Osteocyte (in vitro differentiated cells): ENCODE data around the gene FAM200B. TPM values are rescaled to one million over a fixed set of nuclear protein-coding genes. Genes with fewer than 3 reads are reported as not detected.
"Not testable (repeated sequence)": the region's sequence is repeated elsewhere in the genome, so short reads cannot be mapped to it uniquely, and the experiment has no call there.

ENCODE experiments used
- DNase-seq: peaks from one replicate; pipeline ENCODE4 v3.0.0; 2021; ENCODE audit warnings: mixed read lengths; ENCODE audit not compliant: unreplicated experiment; ENCODE audit errors: extremely low spot score
- H3K27ac Mint-ChIP-seq: one replicate; pipeline ENCODE4 v1.8.0; 2021; ENCODE audit warnings: mild to moderate bottlenecking, mixed read lengths; ENCODE audit not compliant: unreplicated experiment
- H3K27me3 Mint-ChIP-seq: one replicate; pipeline ENCODE4 v1.8.0; 2021; ENCODE audit warnings: mixed read lengths; ENCODE audit not compliant: unreplicated experiment
- H3K36me3 Mint-ChIP-seq: one replicate; pipeline ENCODE4 v1.8.0; 2021; ENCODE audit warnings: mixed read lengths; ENCODE audit not compliant: unreplicated experiment
- H3K4me1 Mint-ChIP-seq: one replicate; pipeline ENCODE4 v1.8.0; 2021; ENCODE audit warnings: mixed read lengths; ENCODE audit not compliant: unreplicated experiment
- H3K4me3 Mint-ChIP-seq: one replicate; pipeline ENCODE4 v1.8.0; 2021; ENCODE audit warnings: mild to moderate bottlenecking, moderate library complexity, mixed read lengths; ENCODE audit not compliant: unreplicated experiment
- H3K9me3 Mint-ChIP-seq: one replicate; pipeline ENCODE4 v1.8.0; 2021; ENCODE audit warnings: mixed read lengths; ENCODE audit not compliant: unreplicated experiment
- total RNA-seq: library from RNA; stranded (reverse); gene quantifications from 2 replicates; pipeline ENCODE4 v1.2.1, GENCODE V29; 2021
- TF ChIP-seq, protein P1 (sequence below): fragments of 200-600 bp; sonication (generic); IDR thresholded peaks from 2 replicates; pipeline ENCODE4 v1.5.0; 2021; ENCODE audit warnings: antibody characterized with exemption, mild to moderate bottlenecking, moderate library complexity

The FAM200B gene
- total RNA-seq, 1 donor from 2014 or later, result 45.0 TPM

GRCh38 chr4:15725608-15726007 is 44.0 kb downstream of the FAM200B start:
- H3K4me3 Mint-ChIP-seq, result no peak overlapping the region
- H3K9me3 Mint-ChIP-seq, result no peaks in the 10 kb centered on the region
- DNase-seq, result no peak
- no peak overlapping the region for H3K27ac Mint-ChIP-seq
- no peaks in the 10 kb centered on the region for H3K27me3 Mint-ChIP-seq
- H3K4me1 Mint-ChIP-seq, result peaks cover 9% of the 10 kb centered on the region
- TF ChIP-seq, protein P1, sequence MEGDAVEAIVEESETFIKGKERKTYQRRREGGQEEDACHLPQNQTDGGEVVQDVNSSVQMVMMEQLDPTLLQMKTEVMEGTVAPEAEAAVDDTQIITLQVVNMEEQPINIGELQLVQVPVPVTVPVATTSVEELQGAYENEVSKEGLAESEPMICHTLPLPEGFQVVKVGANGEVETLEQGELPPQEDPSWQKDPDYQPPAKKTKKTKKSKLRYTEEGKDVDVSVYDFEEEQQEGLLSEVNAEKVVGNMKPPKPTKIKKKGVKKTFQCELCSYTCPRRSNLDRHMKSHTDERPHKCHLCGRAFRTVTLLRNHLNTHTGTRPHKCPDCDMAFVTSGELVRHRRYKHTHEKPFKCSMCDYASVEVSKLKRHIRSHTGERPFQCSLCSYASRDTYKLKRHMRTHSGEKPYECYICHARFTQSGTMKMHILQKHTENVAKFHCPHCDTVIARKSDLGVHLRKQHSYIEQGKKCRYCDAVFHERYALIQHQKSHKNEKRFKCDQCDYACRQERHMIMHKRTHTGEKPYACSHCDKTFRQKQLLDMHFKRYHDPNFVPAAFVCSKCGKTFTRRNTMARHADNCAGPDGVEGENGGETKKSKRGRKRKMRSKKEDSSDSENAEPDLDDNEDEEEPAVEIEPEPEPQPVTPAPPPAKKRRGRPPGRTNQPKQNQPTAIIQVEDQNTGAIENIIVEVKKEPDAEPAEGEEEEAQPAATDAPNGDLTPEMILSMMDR, result no peak
- no peaks in the 10 kb centered on the region for H3K36me3 Mint-ChIP-seq

DNA sequence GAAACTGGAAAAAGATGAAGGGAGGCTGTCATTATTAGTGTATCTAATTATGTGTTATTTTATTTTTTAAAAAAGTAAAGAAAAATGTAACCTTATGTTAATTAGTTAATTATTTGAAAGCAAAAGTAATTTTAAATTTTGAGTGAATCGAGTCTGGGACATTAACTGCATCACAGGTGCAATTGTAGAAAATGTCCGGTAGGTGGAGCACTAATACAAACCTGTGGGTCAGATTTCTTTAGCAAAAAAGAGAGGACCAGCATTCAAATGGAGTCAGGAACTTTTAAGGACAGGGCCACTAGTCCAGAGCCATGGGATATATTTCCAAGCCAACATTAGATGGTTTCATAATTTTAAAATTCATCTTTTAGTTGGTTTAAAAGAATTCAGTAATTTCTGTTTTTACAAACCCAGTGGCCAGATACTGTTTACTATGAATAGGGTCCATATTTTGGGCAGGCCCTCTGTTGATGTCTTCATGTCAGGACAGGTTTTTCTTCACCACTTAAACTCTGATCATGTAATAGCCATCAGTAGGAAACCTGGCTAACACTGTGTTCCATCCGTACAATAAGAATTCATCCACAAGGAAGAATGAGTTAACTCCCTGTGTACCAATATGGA is 48.4 kb downstream of the FAM200B start:
- no peaks in the 10 kb centered on the region for H3K27me3 Mint-ChIP-seq
- no peak for DNase-seq
- H3K4me3 Mint-ChIP-seq, result no peak overlapping the region
- H3K4me1 Mint-ChIP-seq, result no peaks in the 10 kb centered on the region
- no peaks in the 10 kb centered on the region for H3K9me3 Mint-ChIP-seq
- H3K36me3 Mint-ChIP-seq, result no peaks in the 10 kb centered on the region
- H3K27ac Mint-ChIP-seq, result no peak overlapping the region
- TF ChIP-seq, protein P1, result peak; percentile 87

DNA sequence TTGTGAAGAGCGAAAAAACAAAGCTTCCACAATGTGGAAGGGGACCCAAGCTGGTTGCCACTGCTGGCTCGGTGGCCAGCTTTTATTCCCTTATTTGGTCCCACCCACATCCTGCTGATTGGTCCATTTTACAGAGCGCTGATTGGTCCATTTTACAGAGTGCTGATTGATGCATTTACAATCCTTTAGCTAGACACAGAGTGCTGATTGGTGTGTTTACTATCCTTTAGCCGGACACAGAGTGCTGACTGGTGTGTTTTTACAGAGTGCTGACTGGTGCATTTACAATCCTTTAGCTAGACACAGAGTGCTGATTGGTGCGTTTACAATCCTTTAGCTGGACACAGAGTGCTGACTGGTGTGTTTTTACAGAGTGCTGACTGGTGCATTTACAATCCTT is 51.4 kb downstream of the FAM200B start:
- not testable (repeated sequence) for H3K36me3 Mint-ChIP-seq, H3K4me1 Mint-ChIP-seq, H3K4me3 Mint-ChIP-seq, DNase-seq, H3K9me3 Mint-ChIP-seq, H3K27ac Mint-ChIP-seq, H3K27me3 Mint-ChIP-seq

DNA sequence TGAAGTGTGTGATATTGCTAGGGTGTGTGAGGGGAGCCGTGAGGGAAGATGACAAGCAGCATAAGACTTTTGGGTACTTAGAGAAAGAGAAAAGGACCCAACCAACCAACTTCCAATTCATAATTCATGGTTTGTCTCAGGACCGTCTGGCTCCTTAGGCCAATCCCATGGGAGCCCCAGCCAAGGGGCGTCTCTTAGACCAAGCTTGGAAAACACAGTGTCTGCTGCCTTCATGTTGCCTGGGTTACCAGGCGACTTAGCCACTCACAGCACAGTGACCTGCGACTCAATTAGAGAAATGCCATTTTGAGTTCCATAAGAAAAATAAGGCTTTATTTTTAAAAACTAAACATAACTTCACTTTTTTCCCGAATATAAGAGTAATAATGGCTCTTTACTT is 53.9 kb downstream of the FAM200B start:
- TF ChIP-seq, protein P1, result no peak
- DNase-seq, result no peak
- H3K9me3 Mint-ChIP-seq, result no peaks in the 10 kb centered on the region
- no peak overlapping the region for H3K27ac Mint-ChIP-seq
- no peaks in the 10 kb centered on the region for H3K36me3 Mint-ChIP-seq
- H3K4me1 Mint-ChIP-seq, result no peaks in the 10 kb centered on the region
- no peak overlapping the region for H3K4me3 Mint-ChIP-seq
- H3K27me3 Mint-ChIP-seq, result no peaks in the 10 kb centered on the region

DNA sequence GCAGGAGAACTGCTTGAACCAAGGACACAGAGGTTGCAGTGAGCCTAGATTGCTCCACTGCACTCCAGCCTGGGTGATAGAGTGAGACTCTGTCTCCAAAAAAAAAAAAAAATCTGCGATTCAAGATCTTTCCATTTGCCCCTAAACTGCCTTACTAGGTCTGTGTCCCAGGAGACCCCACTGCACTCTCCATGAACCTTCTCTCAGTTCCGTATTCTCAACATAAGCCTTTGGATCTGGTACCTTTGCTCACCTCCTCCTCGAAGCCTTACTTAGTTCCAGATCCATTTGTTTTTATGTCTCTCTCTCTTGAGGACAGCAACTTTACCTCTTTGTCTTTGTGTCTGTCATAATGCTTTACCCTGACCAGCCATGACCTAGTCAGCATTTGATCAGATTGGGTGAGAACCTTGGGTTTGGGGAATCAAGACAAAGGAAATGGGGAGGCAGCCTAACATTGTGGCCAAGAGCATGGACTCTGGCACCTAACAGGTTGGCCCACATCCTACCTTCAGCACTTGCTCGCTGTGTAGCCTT is 55.0 kb downstream of the FAM200B start:
- no peaks in the 10 kb centered on the region for H3K27me3 Mint-ChIP-seq
- H3K4me1 Mint-ChIP-seq, result no peaks in the 10 kb centered on the region
- no peak overlapping the region for H3K27ac Mint-ChIP-seq
- DNase-seq, result no peak
- TF ChIP-seq, protein P1, result no peak
- H3K4me3 Mint-ChIP-seq, result no peak overlapping the region
- no peaks in the 10 kb centered on the region for H3K9me3 Mint-ChIP-seq
- no peaks in the 10 kb centered on the region for H3K36me3 Mint-ChIP-seq
